Breast epithelium (tissue), 3 donors: Measurements from ENCODE around the gene DBI.

Experiments used
- POLR2A ChIP-seq: fragments of 450-650 bp; IDR thresholded peaks from one replicate; pipeline ENCODE4 v1.6.1; 2016; ENCODE audit warnings: antibody characterized with exemption, mild to moderate bottlenecking, moderate library complexity
- TF ChIP-seq, protein P1 (sequence below), 3 donors: fragments of 450-650 bp; IDR thresholded peaks; one replicate each; pipeline ENCODE4 v1.5.1; 2016 to 2017; ENCODE audit warnings: antibody characterized with exemption in 3 of 3, mild to moderate bottlenecking in 3 of 3, moderate library complexity in 3 of 3

DNA sequence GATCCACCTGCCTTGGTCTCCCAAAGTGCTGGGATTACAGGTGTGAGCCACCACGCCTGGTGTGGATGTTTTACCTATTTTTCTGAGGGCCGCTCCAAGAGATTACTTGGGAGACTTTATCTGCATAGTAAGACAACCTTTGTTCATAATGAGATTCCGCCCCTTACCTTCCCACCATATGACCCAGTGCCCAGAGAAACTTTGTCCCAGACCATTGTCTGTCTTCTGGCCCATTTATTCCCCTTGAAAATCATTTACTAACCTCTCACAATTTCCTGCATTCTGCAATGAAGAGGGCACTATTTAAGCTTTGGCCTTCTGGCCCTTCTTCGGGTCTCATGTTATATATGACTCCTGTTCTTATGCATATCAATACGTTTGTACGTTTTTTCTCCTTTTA is 51.1 kb downstream of the DBI start:
- TF ChIP-seq, protein P1, sequence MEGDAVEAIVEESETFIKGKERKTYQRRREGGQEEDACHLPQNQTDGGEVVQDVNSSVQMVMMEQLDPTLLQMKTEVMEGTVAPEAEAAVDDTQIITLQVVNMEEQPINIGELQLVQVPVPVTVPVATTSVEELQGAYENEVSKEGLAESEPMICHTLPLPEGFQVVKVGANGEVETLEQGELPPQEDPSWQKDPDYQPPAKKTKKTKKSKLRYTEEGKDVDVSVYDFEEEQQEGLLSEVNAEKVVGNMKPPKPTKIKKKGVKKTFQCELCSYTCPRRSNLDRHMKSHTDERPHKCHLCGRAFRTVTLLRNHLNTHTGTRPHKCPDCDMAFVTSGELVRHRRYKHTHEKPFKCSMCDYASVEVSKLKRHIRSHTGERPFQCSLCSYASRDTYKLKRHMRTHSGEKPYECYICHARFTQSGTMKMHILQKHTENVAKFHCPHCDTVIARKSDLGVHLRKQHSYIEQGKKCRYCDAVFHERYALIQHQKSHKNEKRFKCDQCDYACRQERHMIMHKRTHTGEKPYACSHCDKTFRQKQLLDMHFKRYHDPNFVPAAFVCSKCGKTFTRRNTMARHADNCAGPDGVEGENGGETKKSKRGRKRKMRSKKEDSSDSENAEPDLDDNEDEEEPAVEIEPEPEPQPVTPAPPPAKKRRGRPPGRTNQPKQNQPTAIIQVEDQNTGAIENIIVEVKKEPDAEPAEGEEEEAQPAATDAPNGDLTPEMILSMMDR (IDR thresholded peaks at IDR 0.05) = no peak
- TF ChIP-seq POLR2A = no peak
